Tibial artery (tissue), 4 donors: ENCODE measurements around the gene TIPIN.

ENCODE experiments used
- DNase-seq, 2 donors: peaks; one replicate each; pipeline ENCODE4 v3.0.0-alpha.2; 2019
- H3K27ac ChIP-seq, 2 donors: fragments of 200-600 bp; sonication (generic) in 1 of 2; 1 replicate in 1 of 2; 2 replicates in 1 of 2; pipeline ENCODE4 v1.5.1; 2018 to 2019; ENCODE audit warnings: mild to moderate bottlenecking in 1 of 2
- H3K27me3 ChIP-seq, 2 donors: fragments of 200-600 bp; sonication (generic) in 1 of 2; one replicate each; pipeline versions ENCODE4 v1.5.1 to v1.6.0; 2016 to 2019
- H3K36me3 ChIP-seq, 3 donors: fragments of 200-600 bp; sonication (generic) in 2 of 3; one replicate each; pipeline ENCODE4 v1.5.1; 2016 to 2019; ENCODE audit warnings: mild to moderate bottlenecking in 2 of 3
- H3K4me1 ChIP-seq, 4 donors: fragments of 200-600 bp; sonication (generic) in 2 of 4; 1 replicate in 3 of 4; 2 replicates in 1 of 4; pipeline ENCODE4 v1.5.1; 2016 to 2019
- H3K4me3 ChIP-seq, 2 donors: fragments of 200-600 bp; sonication (generic) in 1 of 2; 1 replicate in 1 of 2; 2 replicates in 1 of 2; pipeline ENCODE4 v1.5.1; 2018 to 2019; ENCODE audit warnings: mild to moderate bottlenecking in 2 of 2
- H3K9me3 ChIP-seq, 3 donors: fragments of 200-600 bp; sonication (generic) in 1 of 3; one replicate each; pipeline ENCODE4 v1.5.1; 2016 to 2019
- intact Hi-C: fragments of 100-400 bp; cut with DNase I; formaldehyde crosslinking; loops from one replicate; pipeline ENCODE4 v1.15.0; 2023; ENCODE audit warnings: low total_unique reads
- TF ChIP-seq, protein P1 (sequence below), 2 experiments: fragments of 200-600 bp in 1 of 2; fragments of 450-650 bp in 1 of 2; IDR thresholded peaks; one replicate each; pipeline ENCODE4 v1.5.1; 2017 to 2019; ENCODE audit warnings: antibody characterized with exemption in 2 of 2, mild to moderate bottlenecking in 1 of 2, moderate library complexity in 1 of 2

The TIPIN gene

DNA sequence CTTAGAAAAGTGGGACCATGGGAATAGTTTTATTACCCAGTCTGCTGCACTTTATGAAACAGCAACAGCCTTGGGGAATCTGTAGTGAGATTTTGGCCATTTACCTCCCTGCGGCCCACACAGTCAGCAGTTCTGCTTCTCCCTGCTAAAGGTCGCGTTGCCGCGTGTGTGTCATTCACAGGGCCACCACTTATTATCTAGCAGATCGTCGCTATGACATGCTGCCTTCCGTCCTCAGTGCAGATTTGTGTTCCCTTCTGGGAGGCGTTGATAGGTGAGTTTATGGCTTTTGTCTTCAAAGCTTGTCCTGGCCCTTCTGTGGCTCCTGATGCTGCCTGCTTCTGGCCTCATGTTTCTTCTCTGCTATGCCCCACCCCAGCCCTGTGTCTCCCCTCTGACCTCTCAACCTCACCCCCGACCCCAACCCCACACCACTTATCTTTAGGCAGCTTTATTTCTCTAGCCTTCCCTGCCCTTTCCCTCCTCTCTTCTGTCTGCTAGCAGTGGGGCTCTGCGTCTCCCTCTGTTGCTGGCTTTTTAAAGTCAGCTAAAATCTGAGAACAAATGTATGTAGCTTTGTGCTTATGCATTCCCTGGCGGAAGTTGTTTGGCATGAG, 33.1 kb downstream of the TIPIN start:
- TF ChIP-seq, protein P1, sequence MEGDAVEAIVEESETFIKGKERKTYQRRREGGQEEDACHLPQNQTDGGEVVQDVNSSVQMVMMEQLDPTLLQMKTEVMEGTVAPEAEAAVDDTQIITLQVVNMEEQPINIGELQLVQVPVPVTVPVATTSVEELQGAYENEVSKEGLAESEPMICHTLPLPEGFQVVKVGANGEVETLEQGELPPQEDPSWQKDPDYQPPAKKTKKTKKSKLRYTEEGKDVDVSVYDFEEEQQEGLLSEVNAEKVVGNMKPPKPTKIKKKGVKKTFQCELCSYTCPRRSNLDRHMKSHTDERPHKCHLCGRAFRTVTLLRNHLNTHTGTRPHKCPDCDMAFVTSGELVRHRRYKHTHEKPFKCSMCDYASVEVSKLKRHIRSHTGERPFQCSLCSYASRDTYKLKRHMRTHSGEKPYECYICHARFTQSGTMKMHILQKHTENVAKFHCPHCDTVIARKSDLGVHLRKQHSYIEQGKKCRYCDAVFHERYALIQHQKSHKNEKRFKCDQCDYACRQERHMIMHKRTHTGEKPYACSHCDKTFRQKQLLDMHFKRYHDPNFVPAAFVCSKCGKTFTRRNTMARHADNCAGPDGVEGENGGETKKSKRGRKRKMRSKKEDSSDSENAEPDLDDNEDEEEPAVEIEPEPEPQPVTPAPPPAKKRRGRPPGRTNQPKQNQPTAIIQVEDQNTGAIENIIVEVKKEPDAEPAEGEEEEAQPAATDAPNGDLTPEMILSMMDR (IDR thresholded peaks at IDR 0.05), result no peak
- H3K27me3 ChIP-seq, result no peaks in the 10 kb centered on the region
- no peak overlapping the region for H3K4me3 ChIP-seq
- no peak for DNase-seq
- H3K9me3 ChIP-seq, result no peaks in the 10 kb centered on the region
- H3K4me1 ChIP-seq, result no peaks in the 10 kb centered on the region
- intact Hi-C loops, result no loop called here
- peaks cover 65 to 96% (median 96%) of the 10 kb centered on the region in 3 donors for H3K36me3 ChIP-seq
- H3K27ac ChIP-seq, result no peak overlapping the region

GRCh38 chr15:66312144-66312543, 44.3 kb downstream of the TIPIN start:
- TF ChIP-seq, protein P1 (IDR thresholded peaks at IDR 0.05), result no peak
- intact Hi-C loops, result no loop called here
- Histone ChIP-seq H3K27me3 (no peaks in the 10 kb centered on the region), H3K4me3 (no peak overlapping the region), H3K4me1 (no peaks in the 10 kb centered on the region), H3K36me3 (peaks cover 60 to 98% (median 88%) of the 10 kb centered on the region in 3 donors), H3K27ac (no peak overlapping the region), H3K9me3 (no peaks in the 10 kb centered on the region)
- DNase-seq, result no peak

- Histone ChIP-seq H3K4me3 (no peak overlapping the region), H3K36me3 (peaks cover 50 to 98% (median 92%) of the 10 kb centered on the region in 3 donors), H3K9me3 (no peaks in the 10 kb centered on the region), H3K27me3 (no peaks in the 10 kb centered on the region), H3K27ac (no peak overlapping the region), H3K4me1 (no peaks in the 10 kb centered on the region)
- intact Hi-C loops, result no loop called here
- no peak for DNase-seq
- TF ChIP-seq, protein P1 (IDR thresholded peaks at IDR 0.05), result no peak
Observed at GRCh38 chr15:66310786-66311185, 45.7 kb downstream of the TIPIN start.

GRCh38 chr15:66309828-66310227, 46.7 kb downstream of the TIPIN start:
- H3K27me3 ChIP-seq, result no peaks in the 10 kb centered on the region
- no peaks in the 10 kb centered on the region for H3K9me3 ChIP-seq
- H3K36me3 ChIP-seq, result peaks cover 40 to 96% (median 94%) of the 10 kb centered on the region in 3 donors
- DNase-seq, result no peak
- no peak overlapping the region for H3K4me3 ChIP-seq
- no peaks in the 10 kb centered on the region for H3K4me1 ChIP-seq
- H3K27ac ChIP-seq, result no peak overlapping the region
- TF ChIP-seq, protein P1 (IDR thresholded peaks at IDR 0.05), result no peak
- intact Hi-C loops, result no loop called here

- H3K27ac ChIP-seq, result no peak overlapping the region
- no peak for DNase-seq
- H3K4me1 ChIP-seq, result no peaks in the 10 kb centered on the region
- TF ChIP-seq, protein P1 (IDR thresholded peaks at IDR 0.05), result no peak
- intact Hi-C loops, result no loop called here
- no peak overlapping the region for H3K4me3 ChIP-seq
- no peaks in the 10 kb centered on the region for H3K9me3 ChIP-seq
- no peaks in the 10 kb centered on the region for H3K27me3 ChIP-seq
- H3K36me3 ChIP-seq, result peaks cover 40 to 88% (median 84%) of the 10 kb centered on the region in 3 donors
Observed at GRCh38 chr15:66308531-66308930, 48.0 kb downstream of the TIPIN start.
